DOHH2 (cell line): ENCODE data around the gene FALEC.

Experiments used
- CTCF ChIP-seq: fragments of 200-600 bp; sonication (generic); IDR thresholded peaks from one replicate; pipeline ENCODE4 v1.5.1; 2014; ENCODE audit warnings: antibody characterized with exemption, mild to moderate bottlenecking, low read depth, low read length; ENCODE audit not compliant: poor library complexity, severe bottlenecking
- EZH2phosphoT487 ChIP-seq: fragments of 200-600 bp; sonication (generic); IDR thresholded peaks from 2 replicates; pipeline ENCODE4 v1.6.1; 2017; ENCODE audit warnings: borderline replicate concordance, mild to moderate bottlenecking, antibody characterized with exemption, low read length, moderate library complexity, mixed read lengths

- TF ChIP-seq EZH2phosphoT487 (no peak), CTCF (no peak)
These were observed 36.2 kb downstream of the FALEC start for GRCh38 chr1:150551784-150552127.
